ENCODE results near the gene ANO9.

DNA sequence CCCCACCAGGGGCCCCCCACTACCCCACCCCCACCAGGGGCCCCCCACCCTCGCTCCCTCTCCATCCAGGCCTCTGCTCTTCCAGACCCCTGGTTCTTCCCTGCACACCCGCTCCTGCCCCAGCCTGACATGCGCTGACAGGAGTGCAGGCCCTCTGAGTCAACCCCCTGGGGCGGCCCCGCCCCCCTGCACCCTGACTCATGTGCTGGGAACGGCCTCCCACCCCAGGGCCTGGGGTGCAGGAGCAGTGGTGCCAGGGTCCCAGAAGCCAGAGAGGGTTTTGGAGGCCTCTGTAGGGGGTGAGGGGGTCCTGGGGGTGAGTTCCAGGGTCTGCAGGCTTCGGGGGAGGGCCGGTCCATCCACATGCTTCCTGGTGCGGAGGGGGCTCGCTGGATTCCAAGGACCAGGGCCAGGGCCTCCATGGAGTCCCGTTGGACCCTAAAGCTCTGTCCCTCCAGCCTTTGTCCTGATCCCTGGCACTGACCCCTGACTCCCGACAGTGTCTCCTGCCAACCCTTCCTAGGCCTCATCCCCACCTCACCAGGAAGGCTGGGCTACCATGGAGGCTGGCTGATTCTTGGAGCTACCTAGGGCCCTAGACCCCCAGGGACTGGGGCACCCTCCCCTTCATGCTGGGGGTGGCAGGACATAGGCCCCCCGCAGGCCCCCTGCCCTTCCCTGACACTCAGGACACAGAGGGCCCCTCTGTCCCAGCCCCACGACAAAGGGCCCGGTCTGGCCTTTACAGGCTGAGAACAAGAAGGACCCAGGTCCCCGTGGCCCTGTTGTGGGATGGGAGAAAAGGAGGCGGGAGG is 48.4 kb downstream of the ANO9 start:
- TF ChIP-seq, protein P1, sequence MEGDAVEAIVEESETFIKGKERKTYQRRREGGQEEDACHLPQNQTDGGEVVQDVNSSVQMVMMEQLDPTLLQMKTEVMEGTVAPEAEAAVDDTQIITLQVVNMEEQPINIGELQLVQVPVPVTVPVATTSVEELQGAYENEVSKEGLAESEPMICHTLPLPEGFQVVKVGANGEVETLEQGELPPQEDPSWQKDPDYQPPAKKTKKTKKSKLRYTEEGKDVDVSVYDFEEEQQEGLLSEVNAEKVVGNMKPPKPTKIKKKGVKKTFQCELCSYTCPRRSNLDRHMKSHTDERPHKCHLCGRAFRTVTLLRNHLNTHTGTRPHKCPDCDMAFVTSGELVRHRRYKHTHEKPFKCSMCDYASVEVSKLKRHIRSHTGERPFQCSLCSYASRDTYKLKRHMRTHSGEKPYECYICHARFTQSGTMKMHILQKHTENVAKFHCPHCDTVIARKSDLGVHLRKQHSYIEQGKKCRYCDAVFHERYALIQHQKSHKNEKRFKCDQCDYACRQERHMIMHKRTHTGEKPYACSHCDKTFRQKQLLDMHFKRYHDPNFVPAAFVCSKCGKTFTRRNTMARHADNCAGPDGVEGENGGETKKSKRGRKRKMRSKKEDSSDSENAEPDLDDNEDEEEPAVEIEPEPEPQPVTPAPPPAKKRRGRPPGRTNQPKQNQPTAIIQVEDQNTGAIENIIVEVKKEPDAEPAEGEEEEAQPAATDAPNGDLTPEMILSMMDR (IDR thresholded peaks at IDR 0.05) = no peak
- TF ChIP-seq EZH2 (IDR thresholded peaks at IDR 0.05) (no peak), EZH2phosphoT487 (IDR thresholded peaks at IDR 0.05) (no peak)
